Neural cell (in vitro differentiated cells): ENCODE measurements around the gene PDE2A.

Experiments
- CTCF ChIP-seq: fragments of 450-650 bp; IDR thresholded peaks from 2 replicates; pipeline ENCODE4 v1.5.1; 2014; ENCODE audit warnings: antibody characterized with exemption, mild to moderate bottlenecking, moderate library complexity; ENCODE audit not compliant: poor library complexity, severe bottlenecking
- EZH2 ChIP-seq: fragments of 200-600, 300-800 bp; shearing (Covaris generic), sonication (generic); IDR thresholded peaks from 2 replicates; pipeline ENCODE4 v1.6.1; 2014; ENCODE audit warnings: antibody characterized with exemption, low read length, borderline replicate concordance, mild to moderate bottlenecking; ENCODE audit not compliant: insufficient read depth, poor library complexity, severe bottlenecking
- POLR2AphosphoS5 ChIP-seq: IDR thresholded peaks from 2 replicates; pipeline ENCODE4 v1.6.1; 2012
- RAD21 ChIP-seq: fragments of 450-650 bp; conservative IDR thresholded peaks from 2 replicates; pipeline ENCODE4 v1.6.1; 2014; ENCODE audit warnings: antibody characterized with exemption, mild to moderate bottlenecking, moderate library complexity
- REST ChIP-seq: IDR thresholded peaks from 2 replicates; pipeline ENCODE4 v1.6.1; 2012; ENCODE audit warnings: borderline replicate concordance
- TAF1 ChIP-seq: IDR thresholded peaks from 2 replicates; pipeline ENCODE4 v1.6.1; 2012; ENCODE audit warnings: low read depth

- TF ChIP-seq RAD21 (no peak), CTCF (no peak), TAF1 (no peak), EZH2 (no peak), POLR2AphosphoS5 (no peak), REST (no peak)
Measured at GRCh38 chr11:72625691-72626413, 48.4 kb downstream of the PDE2A start.
